ENCODE data around the gene WDR44.

DNA sequence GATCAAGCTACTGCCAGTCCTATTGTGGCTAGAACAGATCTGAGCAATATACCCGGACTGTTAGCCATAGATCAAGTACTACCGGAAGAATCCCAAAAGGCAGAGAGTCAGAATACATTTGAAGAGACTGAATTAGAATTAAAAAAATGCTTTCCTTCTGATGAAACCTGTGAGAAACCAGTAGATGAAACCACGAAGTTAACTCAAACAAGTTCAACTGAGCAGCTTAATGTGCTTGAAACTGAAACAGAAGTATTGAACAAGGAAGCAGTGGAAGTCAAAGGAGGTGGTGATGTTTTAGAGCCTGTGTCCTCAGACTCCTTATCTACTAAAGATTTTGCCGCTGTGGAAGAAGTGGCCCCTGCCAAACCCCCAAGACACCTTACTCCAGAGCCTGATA is 46.8 kb downstream of the WDR44 start:
- TF ChIP-seq GATA2 (IDR thresholded peaks at IDR 0.05; ENCODE audit: low read depth, low read length) (no peak), GATA3 (IDR thresholded peaks at IDR 0.05; ENCODE audit: low read depth, low read length) (no peak)

Measured in SH-SY5Y (cell line).